Panc1 (cell line): ENCODE data around the gene YRDC. TPM values are rescaled to one million over a fixed set of nuclear protein-coding genes. Genes with fewer than 3 reads are reported as not detected.

ENCODE experiments used
- total RNA-seq: library from RNA; stranded (reverse); gene quantifications from one replicate; pipeline ENCODE4 v1.2.1, GENCODE V29; 2021; ENCODE audit not compliant: unreplicated experiment

The YRDC gene
- total RNA-seq, 1 experiment from 2014 or later: 24.0 TPM

Other genes with a start within 250 kb of the YRDC start
- 73.4 TPM for gene GNL2, start 212.3 kb downstream of the YRDC start, total RNA-seq
- 0.18 TPM for gene RSPO1, start 173.3 kb downstream of the YRDC start, total RNA-seq
- gene CDCA8, start 115.7 kb downstream of the YRDC start, total RNA-seq: 56.5 TPM
- gene EPHA10, start 43.1 kb downstream of the YRDC start, total RNA-seq: 2.8 TPM
- 29.7 TPM for gene MANEAL, start 14.4 kb downstream of the YRDC start, total RNA-seq
- gene C1orf122, start 418 bp downstream of the YRDC start, total RNA-seq: 77.2 TPM
- gene MTF1, start 51.4 kb upstream of the YRDC start, total RNA-seq: 26.2 TPM
- 17.7 TPM for gene INPP5B, start 138.8 kb upstream of the YRDC start, total RNA-seq
- gene SF3A3, start 181.8 kb upstream of the YRDC start, total RNA-seq: 85.8 TPM
- 23.4 TPM for gene FHL3, start 197.3 kb upstream of the YRDC start, total RNA-seq
- gene UTP11, start 204.5 kb upstream of the YRDC start, total RNA-seq: 53.8 TPM
- gene POU3F1, start 238.6 kb upstream of the YRDC start, total RNA-seq: 0.08 TPM